Measurements from ENCODE around the gene PKD2L2. TPM values are rescaled to one million over a fixed set of nuclear protein-coding genes. Genes with fewer than 3 reads are reported as not detected.

PKD2L2 gene
- total RNA-seq, 1 experiment from 2014 or later, result not detected

DNA sequence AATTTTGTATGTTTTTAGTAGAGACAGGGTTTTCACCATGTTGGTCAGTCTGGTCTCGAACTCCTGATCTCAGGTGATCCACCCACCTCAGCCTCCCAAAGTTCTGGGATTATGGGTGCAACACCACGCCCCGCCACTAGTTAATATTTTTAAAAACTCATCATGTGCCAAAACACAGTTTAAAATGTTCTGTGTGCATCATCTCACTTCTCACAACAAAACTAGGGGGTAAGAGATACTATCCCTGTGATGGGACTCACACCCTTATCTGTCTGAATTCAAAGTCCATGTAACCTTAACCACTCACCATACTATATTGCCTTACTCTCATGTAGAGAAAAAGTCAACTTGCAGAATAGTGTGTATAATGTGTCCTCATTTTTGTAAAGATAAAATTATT is 2.6 kb downstream of the PKD2L2 start:
- Mint-ChIP-seq H3K4me1 (ENCODE audit: low read depth, unreplicated experiment) (peaks cover 13% of the 10 kb centered on the region), H3K27ac (ENCODE audit: unreplicated experiment) (no peak overlapping the region), H3K36me3 (ENCODE audit: insufficient read depth, unreplicated experiment) (no peaks in the 10 kb centered on the region), H3K9me3 (ENCODE audit: unreplicated experiment) (no peaks in the 10 kb centered on the region), H3K4me3 (ENCODE audit: unreplicated experiment) (no peak overlapping the region), H3K27me3 (ENCODE audit: insufficient read depth, unreplicated experiment) (no peaks in the 10 kb centered on the region)
- CTCF ChIA-PET, result no interaction called here
- no TSS peak for BruUV-seq (replicated peaks)
- POLR2A ChIA-PET, result no interaction called here
- intact Hi-C loops (cut with micrococcal nuclease; ENCODE audit: unreplicated experiment), result loop anchor here (5.0 kb wide), 1 partner anchor 60 kb away; no protein-coding TSS in a partner anchor
- peak in 1 of 2 experiments; percentile 36 for TF ChIP-seq CTCF (IDR thresholded peaks at IDR 0.05; ENCODE audit: insufficient read depth in 1 of 2, low read depth in 1 of 2, low read length in 1 of 2, severe bottlenecking in 1 of 2, unreplicated experiment in 1 of 2)
- Histone ChIP-seq H3K9me3 (no peaks in the 10 kb centered on the region), H3K4me1 (peaks cover 15% of the 10 kb centered on the region), H3K4me3 (ENCODE audit: low read depth, low read length) (no peak overlapping the region), H3K36me3 (ENCODE audit: control insufficient read depth, insufficient read depth, low read length) (no peaks in the 10 kb centered on the region), H3K27me3 (replicated peaks; ENCODE audit: control insufficient read depth, insufficient read depth, low read length) (no peaks in the 10 kb centered on the region)
- DNase-seq, result peak in 1 of 2 experiments; percentile 20

- no peak overlapping the region for H3K27ac Mint-ChIP-seq (ENCODE audit: unreplicated experiment)
- peaks cover 6% of the 10 kb centered on the region for H3K4me1 Mint-ChIP-seq (ENCODE audit: low read depth, unreplicated experiment)
- Histone ChIP-seq H3K4me3 (ENCODE audit: low read depth, low read length) (no peak overlapping the region), H3K4me1 (peaks cover 15% of the 10 kb centered on the region), H3K36me3 (ENCODE audit: control insufficient read depth, insufficient read depth, low read length) (no peaks in the 10 kb centered on the region), H3K27me3 (replicated peaks; ENCODE audit: control insufficient read depth, insufficient read depth, low read length) (no peaks in the 10 kb centered on the region), H3K9me3 (no peaks in the 10 kb centered on the region)
- no peaks in the 10 kb centered on the region for H3K27me3 Mint-ChIP-seq (ENCODE audit: insufficient read depth, unreplicated experiment)
- no peaks in the 10 kb centered on the region for H3K36me3 Mint-ChIP-seq (ENCODE audit: insufficient read depth, unreplicated experiment)
- no peak for DNase-seq
- no peak overlapping the region for H3K4me3 Mint-ChIP-seq (ENCODE audit: unreplicated experiment)
- POLR2A ChIA-PET, result no interaction called here
- intact Hi-C loops (cut with micrococcal nuclease; ENCODE audit: unreplicated experiment), result loop anchor here (5.0 kb wide), 1 partner anchor 62 kb away; no protein-coding TSS in a partner anchor
- H3K9me3 Mint-ChIP-seq (ENCODE audit: unreplicated experiment), result no peaks in the 10 kb centered on the region
- TF ChIP-seq CTCF (IDR thresholded peaks at IDR 0.05; ENCODE audit: insufficient read depth in 1 of 2, low read depth in 1 of 2, low read length in 1 of 2, severe bottlenecking in 1 of 2, unreplicated experiment in 1 of 2), result no peak
- CTCF ChIA-PET, result no interaction called here
- no TSS peak for BruUV-seq (replicated peaks)
Observed at GRCh38 chr5:137894586-137894985, 5.3 kb downstream of the PKD2L2 start.

GRCh38 chr5:137896560-137896959 is 7.3 kb downstream of the PKD2L2 start:
- H3K9me3 Mint-ChIP-seq (ENCODE audit: unreplicated experiment), result no peaks in the 10 kb centered on the region
- ChIA-PET POLR2A (no interaction called here), CTCF (no interaction called here)
- no peaks in the 10 kb centered on the region for H3K27me3 ChIP-seq (replicated peaks; ENCODE audit: control insufficient read depth, insufficient read depth, low read length)
- no peak overlapping the region for H3K4me3 Mint-ChIP-seq (ENCODE audit: unreplicated experiment)
- H3K9me3 ChIP-seq, result no peaks in the 10 kb centered on the region
- H3K27ac Mint-ChIP-seq (ENCODE audit: unreplicated experiment), result no peak overlapping the region
- no TSS peak for BruUV-seq (replicated peaks)
- H3K4me1 Mint-ChIP-seq (ENCODE audit: low read depth, unreplicated experiment), result no peaks in the 10 kb centered on the region
- H3K4me3 ChIP-seq (ENCODE audit: low read depth, low read length), result no peak overlapping the region
- DNase-seq, result no peak
- H3K27me3 Mint-ChIP-seq (ENCODE audit: insufficient read depth, unreplicated experiment), result no peaks in the 10 kb centered on the region
- H3K36me3 ChIP-seq (ENCODE audit: control insufficient read depth, insufficient read depth, low read length), result no peaks in the 10 kb centered on the region
- TF ChIP-seq CTCF (IDR thresholded peaks at IDR 0.05; ENCODE audit: insufficient read depth in 1 of 2, low read depth in 1 of 2, low read length in 1 of 2, severe bottlenecking in 1 of 2, unreplicated experiment in 1 of 2), result no peak
- peaks cover 5% of the 10 kb centered on the region for H3K4me1 ChIP-seq
- no peaks in the 10 kb centered on the region for H3K36me3 Mint-ChIP-seq (ENCODE audit: insufficient read depth, unreplicated experiment)
- intact Hi-C loops (cut with micrococcal nuclease; ENCODE audit: unreplicated experiment), result no loop called here

Data from Caco-2 (cell line).